GM18868 (cell line): ENCODE measurements around the gene ARCN1.
"Not testable (repeated sequence)": the region's sequence is repeated elsewhere in the genome, so short reads cannot be mapped to it uniquely, and the experiment has no call there.

Experiments used
- ATAC-seq: cut with Tn5 transposase; IDR thresholded peaks from one replicate; pipeline ENCODE4 v1.9.1; 2021; ENCODE audit warnings: mild to moderate bottlenecking, moderate library complexity; ENCODE audit not compliant: unreplicated experiment

Gene ARCN1

GRCh38 chr11:118544010-118544646 is 28.1 kb upstream of the ARCN1 start:
- ATAC-seq, result no peak

DNA sequence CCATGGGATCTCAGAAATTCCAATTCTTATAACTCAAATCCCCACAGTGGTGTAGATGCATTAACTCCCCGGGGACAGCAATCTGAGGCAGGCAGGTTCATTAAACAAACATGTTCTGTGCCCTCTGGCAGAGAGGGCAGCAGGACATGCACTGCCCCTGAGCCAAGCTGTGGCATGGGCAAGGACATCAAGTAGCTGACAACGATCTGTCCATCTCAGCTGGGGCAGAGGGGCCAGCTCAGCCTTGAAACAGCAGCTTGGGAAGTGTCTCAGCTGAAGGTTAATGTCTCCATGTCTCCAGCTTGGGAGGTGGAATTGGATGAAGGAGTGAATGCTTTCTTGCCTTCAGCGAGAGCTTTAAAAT is 27.6 kb upstream of the ARCN1 start:
- ATAC-seq, result no peak

- no peak for ATAC-seq
Observed at GRCh38 chr11:118545533-118545932, 26.7 kb upstream of the ARCN1 start.

GRCh38 chr11:118547132-118547531 is 25.1 kb upstream of the ARCN1 start:
- no peak for ATAC-seq

DNA sequence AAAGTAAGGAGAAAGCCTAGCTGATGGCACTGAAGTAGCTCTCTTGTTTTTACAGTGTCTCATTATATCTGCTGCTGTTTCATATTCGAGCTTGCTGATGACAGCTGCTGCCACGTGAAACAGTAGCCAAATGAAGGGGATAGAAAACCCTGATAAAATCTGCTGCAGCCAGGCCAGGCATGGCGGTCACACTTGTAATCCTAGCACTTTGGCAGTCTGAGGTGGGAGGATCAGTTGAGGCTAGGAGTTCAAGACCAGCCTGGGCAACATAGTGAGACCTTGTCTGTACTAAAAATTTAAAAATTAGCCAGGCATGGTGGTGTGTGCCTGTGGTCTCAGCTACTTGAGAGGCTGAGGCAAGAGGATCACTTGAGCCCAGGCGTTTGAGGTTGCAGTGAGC is 19.9 kb upstream of the ARCN1 start:
- ATAC-seq, result no peak

DNA sequence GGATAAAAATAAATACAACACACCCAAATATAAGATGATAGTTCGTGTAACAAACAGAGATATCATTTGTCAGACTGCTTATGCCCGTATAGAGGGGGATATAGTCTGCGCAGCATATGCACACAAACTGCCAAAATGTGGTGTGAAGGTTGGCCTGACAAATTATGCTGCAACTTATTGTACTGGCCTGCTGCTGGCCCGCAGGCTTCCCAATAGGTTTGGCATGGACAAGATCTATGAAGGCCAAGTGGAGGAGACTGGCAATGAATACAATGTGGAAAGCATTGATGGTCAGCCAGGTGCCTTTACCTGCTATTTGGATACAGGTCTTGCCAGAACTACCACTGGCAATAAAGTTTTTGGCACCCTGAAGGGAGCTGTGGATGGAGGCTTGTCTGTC is 11.4 kb upstream of the ARCN1 start:
- no peak for ATAC-seq

- no peak for ATAC-seq
Observed at GRCh38 chr11:118565051-118565450, 7.2 kb upstream of the ARCN1 start.

GRCh38 chr11:118569670-118570069 is 2.5 kb upstream of the ARCN1 start:
- no peak for ATAC-seq

GRCh38 chr11:118570787-118571186 is 1.4 kb upstream of the ARCN1 start:
- no peak for ATAC-seq

DNA sequence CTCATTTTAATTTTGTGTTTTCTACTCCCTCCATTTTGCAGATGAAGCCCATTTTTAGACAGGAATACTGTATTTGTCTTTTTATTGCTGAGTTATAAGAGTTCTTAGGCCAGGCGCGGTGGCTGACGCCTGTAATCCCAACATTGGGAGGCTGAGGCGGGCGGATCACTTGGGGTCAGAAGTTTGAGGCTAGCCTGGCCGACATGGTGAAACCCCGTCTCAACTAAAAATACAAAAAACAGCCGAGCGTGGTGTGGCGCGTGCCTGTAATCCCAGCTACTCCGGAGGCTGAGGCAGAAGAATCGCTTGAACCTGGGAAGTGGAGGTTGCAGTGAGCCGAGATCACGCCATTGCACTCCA is 528 bp upstream of the ARCN1 start:
- ATAC-seq, result not testable (repeated sequence)

- peak; percentile 14 for ATAC-seq
Observed at GRCh38 chr11:118572981-118573550, 857 bp downstream of the ARCN1 start.

DNA sequence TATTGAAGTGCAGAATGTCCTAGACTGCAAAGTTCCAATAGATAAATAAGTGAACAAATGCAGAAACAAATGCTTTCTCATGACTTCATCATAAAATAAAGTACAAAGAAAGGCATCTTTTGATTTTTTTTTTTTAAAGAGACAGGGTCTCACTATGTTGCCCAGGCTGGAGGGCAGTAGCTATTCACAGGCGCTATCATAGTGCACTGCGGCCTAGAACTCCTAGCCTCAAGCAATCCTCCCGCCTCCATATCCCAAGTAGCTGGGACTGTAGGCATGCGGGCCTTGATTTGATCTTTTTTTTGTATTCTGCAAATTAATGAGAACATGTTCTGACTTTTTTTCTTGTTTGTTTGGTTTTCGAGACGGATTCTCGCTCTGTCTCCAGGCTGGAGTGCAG is 2.4 kb downstream of the ARCN1 start:
- ATAC-seq, result no peak

DNA sequence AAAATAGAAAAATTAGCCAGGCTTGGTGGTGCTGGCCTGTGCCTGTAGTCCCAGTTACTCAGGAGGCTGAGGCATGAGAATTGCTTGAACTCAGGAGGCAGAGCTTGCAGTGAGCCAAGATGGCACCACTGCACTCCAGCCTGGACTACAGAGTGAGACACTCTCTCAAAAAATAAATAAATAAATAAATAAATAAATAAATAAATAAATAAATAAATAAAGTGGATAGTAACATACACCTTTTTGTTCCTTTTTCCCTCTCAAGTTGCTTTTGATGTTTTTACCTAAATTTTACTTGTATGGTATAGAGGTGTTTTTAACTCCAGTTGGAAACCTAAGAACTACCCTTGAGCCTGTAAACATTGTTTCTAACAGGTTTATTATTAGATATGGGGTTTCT is 5.8 kb downstream of the ARCN1 start:
- ATAC-seq, result not testable (repeated sequence)

DNA sequence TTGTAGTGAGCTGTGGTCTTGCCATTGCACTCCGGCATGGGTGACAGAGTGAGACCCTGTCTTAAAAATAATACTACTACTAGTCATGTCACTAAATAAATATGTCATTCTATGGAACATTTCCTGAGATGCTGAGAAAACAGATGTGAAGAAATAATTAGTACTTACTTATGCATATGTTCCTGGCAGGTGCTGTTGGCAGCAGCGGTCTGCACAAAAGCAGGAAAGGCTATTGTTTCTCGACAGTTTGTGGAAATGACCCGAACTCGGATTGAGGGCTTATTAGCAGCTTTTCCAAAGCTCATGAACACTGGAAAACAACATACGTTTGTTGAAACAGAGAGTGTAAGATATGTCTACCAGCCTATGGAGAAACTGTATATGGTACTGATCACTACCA is 8.8 kb downstream of the ARCN1 start:
- no peak for ATAC-seq

DNA sequence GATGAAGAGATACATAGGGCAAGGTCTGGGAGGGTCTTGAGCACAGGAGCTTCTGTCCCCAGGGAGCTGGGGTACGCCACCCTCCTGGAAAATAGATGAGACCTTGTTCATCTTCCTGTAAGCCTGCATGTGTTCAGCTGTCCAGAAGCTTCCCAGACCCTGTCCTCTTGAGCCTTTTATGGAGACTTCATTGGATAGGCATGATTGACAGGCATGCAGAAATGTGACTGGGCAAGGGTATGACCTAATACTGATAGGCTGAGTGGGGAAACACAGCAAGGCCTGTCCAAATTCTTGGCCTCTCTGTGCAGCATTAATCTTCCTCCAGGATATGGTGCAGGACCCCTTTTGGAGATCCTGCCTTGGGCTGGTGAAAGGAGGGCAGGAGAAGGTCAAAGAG is 15.7 kb downstream of the ARCN1 start:
- ATAC-seq, result no peak

DNA sequence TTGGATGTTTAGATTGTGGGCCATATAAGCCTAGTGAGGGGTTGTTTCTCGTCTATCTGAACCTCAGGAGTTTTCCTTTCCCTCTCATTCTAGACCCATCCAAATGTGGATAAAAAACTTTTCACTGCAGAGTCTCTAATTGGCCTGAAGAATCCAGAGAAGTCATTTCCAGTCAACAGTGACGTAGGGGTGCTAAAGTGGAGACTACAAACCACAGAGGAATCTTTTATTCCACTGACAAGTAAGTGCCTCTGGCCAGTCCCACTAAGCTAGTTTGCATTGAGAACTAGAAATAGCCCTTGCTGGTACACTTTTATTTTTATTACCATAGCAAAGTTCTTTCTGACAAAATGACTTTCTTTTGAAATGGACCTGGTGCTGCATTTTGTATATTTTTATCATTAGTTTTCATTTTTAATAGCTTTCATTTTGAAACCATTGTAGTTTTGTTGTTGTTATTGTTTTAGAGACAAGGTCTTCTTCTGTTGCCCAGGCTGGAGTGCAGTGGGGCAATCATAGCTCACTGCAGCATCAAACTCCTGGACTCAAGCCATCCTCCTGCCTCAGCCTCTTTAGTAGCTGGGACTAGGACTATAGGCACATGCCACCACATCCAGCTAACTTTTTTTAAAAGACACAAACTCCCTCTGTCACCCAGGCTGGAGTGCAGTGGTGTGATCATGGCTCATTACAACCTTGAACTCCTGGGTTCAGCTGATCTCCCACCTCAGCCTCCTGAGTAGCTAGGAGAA is 20.6 kb downstream of the ARCN1 start:
- no peak for ATAC-seq

DNA sequence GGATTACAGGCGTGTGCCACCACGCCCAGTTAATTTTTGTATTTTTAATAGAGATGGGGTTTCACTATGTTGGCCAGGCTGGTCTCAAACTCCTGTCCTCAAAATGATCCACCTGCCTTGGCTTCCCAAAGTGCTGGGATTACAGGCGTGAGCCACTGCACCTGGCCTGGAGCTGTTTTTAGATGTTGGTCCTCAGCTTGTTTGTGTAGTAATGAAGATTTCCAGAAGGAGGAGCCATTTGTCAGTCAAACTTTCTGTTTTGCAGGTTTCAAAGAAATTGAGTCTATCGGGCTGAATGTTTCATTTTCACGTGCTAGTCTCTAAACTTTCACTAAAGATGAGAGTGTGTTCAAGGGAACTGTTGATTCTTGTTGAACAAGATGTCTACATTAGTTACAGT is 22.8 kb downstream of the ARCN1 start:
- not testable (repeated sequence) for ATAC-seq

- ATAC-seq, result no peak
Observed at GRCh38 chr11:118596224-118597146, 24.3 kb downstream of the ARCN1 start.

DNA sequence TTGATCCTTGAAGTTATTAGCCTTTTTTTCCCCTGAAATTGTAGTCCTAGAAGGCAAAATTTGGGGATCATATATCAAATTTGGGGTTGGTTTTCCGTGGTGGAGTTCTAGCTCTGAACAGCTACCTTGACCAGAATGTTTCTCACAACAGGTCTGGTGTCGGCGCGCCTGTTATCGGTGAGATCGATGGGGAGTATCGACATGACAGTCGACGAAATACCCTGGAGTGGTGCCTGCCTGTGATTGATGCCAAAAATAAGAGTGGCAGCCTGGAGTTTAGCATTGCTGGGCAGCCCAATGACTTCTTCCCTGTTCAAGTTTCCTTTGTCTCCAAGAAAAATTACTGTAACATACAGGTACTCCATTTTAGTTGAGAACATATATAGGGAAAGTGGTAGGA is 25.3 kb downstream of the ARCN1 start:
- no peak for ATAC-seq

DNA sequence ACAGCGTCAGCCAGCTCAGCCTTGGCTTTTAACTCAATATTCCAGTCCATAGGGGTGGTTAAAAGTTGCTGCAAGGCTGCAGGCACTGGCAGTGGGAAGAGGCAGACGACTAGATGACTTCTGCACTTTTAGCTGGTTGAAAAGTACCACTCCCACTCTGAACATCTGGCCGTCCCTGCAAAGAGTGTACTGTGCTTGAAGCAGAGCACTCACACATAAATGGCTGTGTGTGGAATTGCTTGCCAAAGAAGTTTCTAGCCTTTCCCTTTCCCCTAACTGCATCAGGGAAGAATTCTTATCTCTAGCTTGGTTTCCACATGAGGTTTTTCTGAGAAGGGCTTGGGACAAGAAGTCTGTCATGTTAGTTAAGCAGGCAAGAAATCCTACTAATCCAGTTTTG is 30.1 kb downstream of the ARCN1 start:
- no peak for ATAC-seq

- not testable (repeated sequence) for ATAC-seq
Observed at GRCh38 chr11:118603709-118604108, 31.5 kb downstream of the ARCN1 start.
